BLaER1 (cell line): Measurements from ENCODE around the gene USP43.
"Not testable (repeated sequence)": the region's sequence is repeated elsewhere in the genome, so short reads cannot be mapped to it uniquely, and the experiment has no call there.

Source experiments
- H3K27ac ChIP-seq: shearing (Covaris generic); formaldehyde crosslinking; 2 replicates; pipeline ENCODE4 v1.8.1; 2022
- H3K27me3 ChIP-seq: shearing (Covaris generic); formaldehyde crosslinking; 2 replicates; pipeline ENCODE4 v1.8.1; 2022
- H3K36me3 ChIP-seq: shearing (Covaris generic); formaldehyde crosslinking; 2 replicates; pipeline ENCODE4 v1.8.1; 2022
- H3K4me1 ChIP-seq: shearing (Covaris generic); formaldehyde crosslinking; 2 replicates; pipeline ENCODE4 v1.8.1; 2022
- H3K4me2 ChIP-seq: shearing (Covaris generic); formaldehyde crosslinking; 2 replicates; pipeline ENCODE4 v1.8.1; 2022
- H3K4me3 ChIP-seq: shearing (Covaris generic); formaldehyde crosslinking; 2 replicates; pipeline ENCODE4 v1.8.1; 2022
- H3K9ac ChIP-seq: shearing (Covaris generic); formaldehyde crosslinking; 2 replicates; pipeline ENCODE4 v1.8.1; 2022
- H3K9me3 ChIP-seq: shearing (Covaris generic); formaldehyde crosslinking; 2 replicates; pipeline ENCODE4 v1.8.1; 2022
- H4K20me1 ChIP-seq: shearing (Covaris generic); formaldehyde crosslinking; 2 replicates; pipeline ENCODE4 v1.8.1; 2022
- Cebpa-rat ChIP-seq: shearing (Covaris generic); IDR thresholded peaks from 2 replicates; pipeline ENCODE4 v1.8.1; 2022

USP43 gene, protein sequence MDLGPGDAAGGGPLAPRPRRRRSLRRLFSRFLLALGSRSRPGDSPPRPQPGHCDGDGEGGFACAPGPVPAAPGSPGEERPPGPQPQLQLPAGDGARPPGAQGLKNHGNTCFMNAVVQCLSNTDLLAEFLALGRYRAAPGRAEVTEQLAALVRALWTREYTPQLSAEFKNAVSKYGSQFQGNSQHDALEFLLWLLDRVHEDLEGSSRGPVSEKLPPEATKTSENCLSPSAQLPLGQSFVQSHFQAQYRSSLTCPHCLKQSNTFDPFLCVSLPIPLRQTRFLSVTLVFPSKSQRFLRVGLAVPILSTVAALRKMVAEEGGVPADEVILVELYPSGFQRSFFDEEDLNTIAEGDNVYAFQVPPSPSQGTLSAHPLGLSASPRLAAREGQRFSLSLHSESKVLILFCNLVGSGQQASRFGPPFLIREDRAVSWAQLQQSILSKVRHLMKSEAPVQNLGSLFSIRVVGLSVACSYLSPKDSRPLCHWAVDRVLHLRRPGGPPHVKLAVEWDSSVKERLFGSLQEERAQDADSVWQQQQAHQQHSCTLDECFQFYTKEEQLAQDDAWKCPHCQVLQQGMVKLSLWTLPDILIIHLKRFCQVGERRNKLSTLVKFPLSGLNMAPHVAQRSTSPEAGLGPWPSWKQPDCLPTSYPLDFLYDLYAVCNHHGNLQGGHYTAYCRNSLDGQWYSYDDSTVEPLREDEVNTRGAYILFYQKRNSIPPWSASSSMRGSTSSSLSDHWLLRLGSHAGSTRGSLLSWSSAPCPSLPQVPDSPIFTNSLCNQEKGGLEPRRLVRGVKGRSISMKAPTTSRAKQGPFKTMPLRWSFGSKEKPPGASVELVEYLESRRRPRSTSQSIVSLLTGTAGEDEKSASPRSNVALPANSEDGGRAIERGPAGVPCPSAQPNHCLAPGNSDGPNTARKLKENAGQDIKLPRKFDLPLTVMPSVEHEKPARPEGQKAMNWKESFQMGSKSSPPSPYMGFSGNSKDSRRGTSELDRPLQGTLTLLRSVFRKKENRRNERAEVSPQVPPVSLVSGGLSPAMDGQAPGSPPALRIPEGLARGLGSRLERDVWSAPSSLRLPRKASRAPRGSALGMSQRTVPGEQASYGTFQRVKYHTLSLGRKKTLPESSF

DNA sequence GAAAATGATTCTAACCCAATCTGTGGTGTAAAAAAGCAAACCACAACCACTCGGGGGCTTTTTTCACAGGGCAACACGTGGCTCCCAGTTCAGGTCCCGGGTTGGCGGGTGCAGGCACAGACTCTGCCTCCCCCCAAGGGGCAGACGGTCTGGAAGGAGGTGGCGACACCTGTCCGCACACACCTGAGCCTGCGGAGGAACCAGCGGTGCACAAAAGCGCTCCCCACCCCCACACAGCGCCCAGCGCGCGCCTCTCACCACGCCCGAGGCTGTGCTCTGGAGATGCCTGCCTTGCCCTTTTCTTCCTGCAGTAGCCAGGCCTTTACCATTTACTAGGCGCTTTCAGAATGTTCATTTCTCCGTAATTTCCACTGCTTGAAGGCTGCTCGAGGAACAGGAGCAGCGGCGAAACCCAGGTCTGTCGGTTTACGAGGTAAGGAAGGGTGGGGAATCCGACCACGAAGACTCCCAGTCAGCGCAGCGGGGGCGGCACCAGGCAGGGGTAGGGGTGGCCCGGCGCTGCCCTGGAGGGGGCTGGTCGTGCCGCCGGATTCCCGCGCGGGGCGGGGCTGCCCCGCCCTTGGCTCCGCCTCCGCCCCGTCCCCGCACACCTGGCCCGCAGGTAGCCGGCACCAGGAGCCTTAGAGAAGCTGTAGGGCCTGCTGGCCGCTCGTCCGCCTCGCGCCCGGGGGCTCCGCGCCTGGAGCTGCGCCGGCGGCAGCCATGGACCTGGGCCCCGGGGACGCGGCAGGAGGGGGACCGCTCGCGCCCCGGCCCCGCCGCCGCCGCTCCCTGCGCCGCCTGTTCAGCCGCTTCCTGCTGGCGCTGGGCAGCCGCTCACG, at the start of gene USP43:
USP43 (plus strand) TSS at position 608 of the 842 bp plus-strand sequence; CDS start at position 724, 116 bp downstream.
- TF ChIP-seq Cebpa-rat = no peak
- Histone ChIP-seq H3K27me3 (no peaks in the 10 kb centered on the region), H3K36me3 (no peaks in the 10 kb centered on the region), H3K4me3 (peak within 1 kb of the TSS; percentile 98), H3K9ac (peak within 1 kb of the TSS; percentile 86), H3K4me1 (peaks cover 51% of the 10 kb centered on the region), H3K9me3 (no peaks in the 10 kb centered on the region), H3K27ac (peak within 1 kb of the TSS; percentile 84), H4K20me1 (no peaks in the 10 kb centered on the region), H3K4me2 (peak within 1 kb of the TSS; percentile 92)

DNA sequence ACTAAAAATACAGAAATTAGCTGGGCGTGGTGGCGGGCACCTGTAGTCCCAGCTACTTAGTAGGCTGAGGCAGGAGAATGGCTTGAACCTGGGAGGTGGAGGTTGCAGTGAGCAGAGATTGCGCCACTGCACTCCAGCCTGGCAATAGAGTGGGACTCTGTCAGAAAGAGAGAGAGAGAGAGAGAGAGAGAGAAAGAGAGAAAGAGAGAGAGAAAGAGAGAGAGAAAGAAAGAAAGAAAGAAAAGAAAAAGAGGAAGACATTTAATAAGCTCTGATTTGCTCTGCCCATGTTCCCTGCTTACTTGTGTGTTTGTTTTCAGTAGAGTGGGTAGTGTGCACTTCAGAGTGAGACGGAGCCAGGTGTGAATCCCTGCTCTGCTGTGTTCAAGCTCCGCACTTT, 47.7 kb upstream of the USP43 start:
- H3K9me3 ChIP-seq, H3K4me1 ChIP-seq, H4K20me1 ChIP-seq, H3K36me3 ChIP-seq, H3K4me3 ChIP-seq, H3K27me3 ChIP-seq, H3K4me2 ChIP-seq, H3K27ac ChIP-seq, H3K9ac ChIP-seq: not testable (repeated sequence)

DNA sequence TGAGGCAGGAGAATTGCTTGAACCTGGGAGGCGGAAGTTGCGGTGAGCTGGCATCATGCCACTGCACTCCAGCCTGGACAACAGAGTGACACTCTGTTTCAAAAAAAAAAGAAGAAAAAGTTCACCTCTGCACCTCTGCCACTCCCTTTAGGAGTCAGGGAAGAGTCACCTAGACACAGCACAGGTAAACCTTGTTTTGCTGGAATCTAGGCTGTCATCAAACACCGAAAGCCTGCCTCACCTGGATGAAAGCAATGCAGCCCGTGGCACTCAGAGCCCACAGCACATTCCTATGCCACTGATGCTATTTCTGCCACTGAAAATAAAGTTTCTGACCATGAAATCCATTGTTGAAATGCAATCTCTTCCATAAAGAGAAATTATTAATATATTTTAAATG, 46.7 kb upstream of the USP43 start:
- no peak for TF ChIP-seq Cebpa-rat
- Histone ChIP-seq H3K9me3 (no peaks in the 10 kb centered on the region), H3K4me1 (no peaks in the 10 kb centered on the region), H3K36me3 (no peaks in the 10 kb centered on the region), H4K20me1 (no peaks in the 10 kb centered on the region), H3K4me2 (no peak overlapping the region), H3K9ac (no peak overlapping the region), H3K27me3 (no peaks in the 10 kb centered on the region), H3K4me3 (no peak overlapping the region), H3K27ac (no peak overlapping the region)

DNA sequence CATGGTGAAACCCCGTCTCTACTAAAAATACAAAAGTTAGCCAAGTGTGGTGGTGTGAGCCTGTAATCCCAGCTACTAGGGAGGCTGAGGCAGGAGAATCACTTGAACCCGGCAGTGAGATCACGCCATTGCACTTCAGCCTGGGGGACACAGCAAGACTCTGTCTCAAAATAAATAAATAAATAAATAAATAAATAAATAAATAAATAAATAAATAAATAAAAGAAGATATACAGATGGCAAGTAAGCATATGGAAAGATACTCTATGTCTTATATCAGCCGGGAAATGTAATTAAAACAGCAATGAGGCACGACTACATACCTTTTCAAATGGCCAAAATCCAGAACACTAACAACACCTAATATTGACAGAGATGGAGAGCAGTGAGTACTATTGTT, 40.7 kb upstream of the USP43 start:
- H3K4me2 ChIP-seq, H3K27ac ChIP-seq, H4K20me1 ChIP-seq, H3K9ac ChIP-seq, H3K36me3 ChIP-seq, H3K4me1 ChIP-seq, H3K4me3 ChIP-seq, H3K9me3 ChIP-seq, H3K27me3 ChIP-seq: not testable (repeated sequence)

DNA sequence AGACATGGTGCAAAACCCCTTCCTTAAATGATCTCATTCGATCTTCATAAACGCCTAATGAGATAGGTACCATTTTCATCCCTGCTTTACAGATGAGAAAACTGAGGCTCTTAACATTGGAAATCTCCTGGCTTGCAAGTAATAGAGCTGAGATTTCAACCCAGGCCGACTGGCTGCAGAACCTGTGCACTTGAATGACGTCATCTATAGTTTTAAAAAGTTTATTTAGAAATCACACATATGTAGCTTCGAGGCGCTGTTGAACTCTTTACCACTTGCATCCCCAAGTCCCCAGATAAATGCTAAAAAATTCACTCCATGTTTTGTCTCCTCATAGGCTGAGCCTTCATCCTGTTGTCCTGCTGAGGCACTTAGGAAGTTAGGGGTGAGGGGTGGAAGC, 38.9 kb upstream of the USP43 start:
- Histone ChIP-seq H3K4me3 (no peak overlapping the region), H3K36me3 (no peaks in the 10 kb centered on the region), H3K27ac (no peak overlapping the region), H4K20me1 (no peaks in the 10 kb centered on the region), H3K4me2 (no peak overlapping the region), H3K9ac (no peak overlapping the region), H3K4me1 (peaks cover 4% of the 10 kb centered on the region; the same call in 1 of the 2 replicates), H3K9me3 (no peaks in the 10 kb centered on the region), H3K27me3 (no peaks in the 10 kb centered on the region)
- TF ChIP-seq Cebpa-rat = no peak

DNA sequence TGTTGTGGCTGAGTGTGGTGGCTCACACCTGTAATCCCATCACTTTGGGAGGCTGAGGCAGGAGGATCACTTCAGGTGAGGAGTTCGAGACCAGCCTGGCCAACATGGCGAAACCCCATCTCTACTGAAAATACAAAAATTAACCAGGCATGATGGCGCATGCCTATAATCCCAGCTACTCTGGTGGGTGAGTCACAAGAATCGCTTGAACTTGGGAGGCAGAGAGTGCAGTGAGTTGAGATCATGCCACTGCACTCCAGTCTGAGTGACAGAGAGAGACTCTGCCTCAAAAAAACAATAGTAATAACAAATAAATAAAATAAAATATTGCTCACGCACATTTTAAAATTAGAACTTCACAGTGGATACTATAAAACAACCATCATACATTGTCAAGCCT, 38.3 kb upstream of the USP43 start:
- not testable (repeated sequence) for H4K20me1 ChIP-seq, H3K9me3 ChIP-seq, H3K9ac ChIP-seq, H3K36me3 ChIP-seq, H3K27me3 ChIP-seq, H3K4me2 ChIP-seq, H3K4me1 ChIP-seq, H3K27ac ChIP-seq, H3K4me3 ChIP-seq

DNA sequence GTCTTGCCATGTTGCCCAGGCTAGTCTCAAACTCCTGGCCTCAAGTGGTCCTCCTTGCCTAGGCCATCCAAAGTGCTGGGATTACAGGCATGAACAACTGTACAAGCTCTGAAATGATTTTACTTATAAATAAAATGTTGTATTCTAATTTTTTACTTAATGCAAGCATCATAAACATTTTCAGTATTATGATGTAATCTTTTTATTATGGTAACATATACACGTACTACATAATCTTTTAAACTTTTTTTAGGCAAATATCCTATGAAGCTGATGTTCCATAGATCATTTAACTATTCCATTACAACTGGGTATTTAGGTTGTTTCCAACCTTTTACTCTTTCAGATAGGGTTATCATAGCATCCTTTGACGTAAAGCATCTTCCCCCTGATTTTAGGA, 33.8 kb upstream of the USP43 start:
- H3K27me3 ChIP-seq = no peaks in the 10 kb centered on the region
- no peak overlapping the region for H3K9ac ChIP-seq
- no peak overlapping the region for H3K27ac ChIP-seq
- no peaks in the 10 kb centered on the region for H3K9me3 ChIP-seq
- peaks cover 12% of the 10 kb centered on the region for H3K4me1 ChIP-seq
- no peak for TF ChIP-seq Cebpa-rat
- H3K4me3 ChIP-seq = no peak overlapping the region
- no peaks in the 10 kb centered on the region for H3K36me3 ChIP-seq
- H4K20me1 ChIP-seq = no peaks in the 10 kb centered on the region
- no peak overlapping the region for H3K4me2 ChIP-seq

DNA sequence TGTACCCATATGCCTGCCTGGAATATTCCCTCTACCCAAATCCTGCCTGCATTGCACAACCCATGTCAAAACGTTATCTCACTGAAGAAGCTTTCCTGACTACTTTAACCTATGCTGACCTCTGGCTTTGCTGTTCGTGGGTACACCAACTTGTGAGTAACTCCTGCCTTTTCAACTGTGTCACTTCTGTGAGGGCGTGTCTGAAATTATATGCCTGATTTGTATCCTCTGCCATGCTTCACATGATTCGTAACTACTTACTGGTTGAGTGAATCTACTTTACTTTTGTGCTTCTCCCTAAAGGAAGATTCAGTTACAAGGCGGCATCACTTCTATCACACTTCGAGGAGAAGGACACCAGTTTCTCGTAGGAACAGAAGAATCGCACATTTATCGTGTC, 33.3 kb upstream of the USP43 start:
- Histone ChIP-seq H3K4me1 (peaks cover 12% of the 10 kb centered on the region), H3K9ac (no peak overlapping the region), H3K27me3 (no peaks in the 10 kb centered on the region), H3K4me2 (no peak overlapping the region), H3K4me3 (no peak overlapping the region), H3K9me3 (no peaks in the 10 kb centered on the region), H3K36me3 (no peaks in the 10 kb centered on the region), H3K27ac (no peak overlapping the region), H4K20me1 (no peaks in the 10 kb centered on the region)
- TF ChIP-seq Cebpa-rat = no peak

DNA sequence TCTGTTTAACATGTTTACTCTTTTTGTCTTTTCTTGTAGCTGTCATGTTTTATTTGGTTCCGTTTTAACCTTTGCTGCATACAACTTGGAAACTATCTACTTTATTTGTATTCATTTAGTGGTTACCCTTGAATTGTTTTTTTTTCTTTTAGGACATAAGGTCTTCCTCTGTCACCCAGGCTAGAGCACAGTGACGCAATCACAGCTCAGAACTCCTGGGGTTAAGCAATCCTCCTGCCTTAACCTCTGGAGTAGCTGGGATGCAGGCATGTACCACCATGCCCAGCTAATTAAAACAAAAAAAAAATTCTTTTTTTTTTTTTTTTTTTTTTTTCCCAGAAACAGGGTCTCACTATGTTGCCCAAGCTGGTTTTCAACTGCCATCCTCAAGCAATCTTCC, 29.8 kb upstream of the USP43 start:
- Histone ChIP-seq H3K4me2 (no peak overlapping the region), H3K9ac (no peak overlapping the region), H3K9me3 (no peaks in the 10 kb centered on the region), H3K27ac (no peak overlapping the region), H3K4me3 (no peak overlapping the region), H3K36me3 (no peaks in the 10 kb centered on the region), H3K27me3 (no peaks in the 10 kb centered on the region), H4K20me1 (no peaks in the 10 kb centered on the region), H3K4me1 (peaks cover 8% of the 10 kb centered on the region; the same call in 1 of the 2 replicates)
- no peak for TF ChIP-seq Cebpa-rat
